GM12874 (cell line): ENCODE results near the gene ECI1.
A peak's percentile ranks its signal among the peaks of the same experiment; 100 is the strongest.

Experiments
- TF ChIP-seq, protein P1 (sequence below): IDR thresholded peaks from 2 replicates; pipeline ENCODE4 v1.5.1; 2011; ENCODE audit warnings: low read depth, mild to moderate bottlenecking, control low read depth, low read length, moderate library complexity; ENCODE audit not compliant: insufficient read depth

The ECI1 gene, protein sequence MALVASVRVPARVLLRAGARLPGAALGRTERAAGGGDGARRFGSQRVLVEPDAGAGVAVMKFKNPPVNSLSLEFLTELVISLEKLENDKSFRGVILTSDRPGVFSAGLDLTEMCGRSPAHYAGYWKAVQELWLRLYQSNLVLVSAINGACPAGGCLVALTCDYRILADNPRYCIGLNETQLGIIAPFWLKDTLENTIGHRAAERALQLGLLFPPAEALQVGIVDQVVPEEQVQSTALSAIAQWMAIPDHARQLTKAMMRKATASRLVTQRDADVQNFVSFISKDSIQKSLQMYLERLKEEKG

DNA sequence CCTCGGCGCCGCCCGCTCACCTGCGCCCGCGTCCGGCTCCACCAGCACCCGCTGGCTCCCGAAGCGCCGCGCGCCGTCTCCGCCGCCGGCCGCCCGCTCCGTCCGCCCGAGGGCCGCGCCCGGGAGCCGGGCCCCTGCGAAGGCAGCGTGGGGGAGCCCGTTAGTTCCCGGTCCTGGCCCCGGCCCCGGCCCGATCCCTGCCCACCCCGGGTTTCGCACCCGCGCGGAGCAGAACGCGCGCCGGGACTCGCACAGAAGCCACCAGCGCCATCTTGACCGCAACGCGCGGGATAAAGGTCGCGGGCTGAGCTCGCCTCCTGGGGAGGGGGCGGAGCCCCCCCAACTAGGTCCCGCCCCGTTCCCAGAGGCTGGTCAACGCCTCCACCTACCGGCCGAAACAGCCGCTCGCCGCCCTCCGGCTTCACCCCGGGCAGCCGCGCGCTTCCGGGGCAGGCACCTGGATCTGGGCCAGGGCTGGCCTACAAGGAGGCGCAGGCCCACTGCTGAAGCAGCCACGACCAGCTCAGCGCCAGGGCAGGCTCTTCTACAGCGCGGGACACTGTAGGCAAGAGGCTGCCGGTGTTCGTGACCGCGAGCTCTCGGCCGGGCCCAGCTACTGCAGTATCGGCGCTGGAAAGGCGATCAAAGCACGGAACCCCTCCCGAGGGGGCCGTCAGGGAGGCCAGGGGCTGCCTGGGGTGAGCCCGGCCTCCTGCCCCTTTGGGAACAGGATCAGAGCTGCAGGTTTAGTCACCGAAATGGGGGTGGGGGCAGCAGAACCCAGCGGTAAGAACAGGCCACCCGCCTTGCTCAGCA lies at the start of gene ECI1:
Gene ECI1 (minus strand): TSS at position 292 of the 816 bp plus-strand sequence. CDS start 21 bp downstream, at position 271.
- TF ChIP-seq, protein P1, sequence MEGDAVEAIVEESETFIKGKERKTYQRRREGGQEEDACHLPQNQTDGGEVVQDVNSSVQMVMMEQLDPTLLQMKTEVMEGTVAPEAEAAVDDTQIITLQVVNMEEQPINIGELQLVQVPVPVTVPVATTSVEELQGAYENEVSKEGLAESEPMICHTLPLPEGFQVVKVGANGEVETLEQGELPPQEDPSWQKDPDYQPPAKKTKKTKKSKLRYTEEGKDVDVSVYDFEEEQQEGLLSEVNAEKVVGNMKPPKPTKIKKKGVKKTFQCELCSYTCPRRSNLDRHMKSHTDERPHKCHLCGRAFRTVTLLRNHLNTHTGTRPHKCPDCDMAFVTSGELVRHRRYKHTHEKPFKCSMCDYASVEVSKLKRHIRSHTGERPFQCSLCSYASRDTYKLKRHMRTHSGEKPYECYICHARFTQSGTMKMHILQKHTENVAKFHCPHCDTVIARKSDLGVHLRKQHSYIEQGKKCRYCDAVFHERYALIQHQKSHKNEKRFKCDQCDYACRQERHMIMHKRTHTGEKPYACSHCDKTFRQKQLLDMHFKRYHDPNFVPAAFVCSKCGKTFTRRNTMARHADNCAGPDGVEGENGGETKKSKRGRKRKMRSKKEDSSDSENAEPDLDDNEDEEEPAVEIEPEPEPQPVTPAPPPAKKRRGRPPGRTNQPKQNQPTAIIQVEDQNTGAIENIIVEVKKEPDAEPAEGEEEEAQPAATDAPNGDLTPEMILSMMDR = peak; percentile 68

DNA sequence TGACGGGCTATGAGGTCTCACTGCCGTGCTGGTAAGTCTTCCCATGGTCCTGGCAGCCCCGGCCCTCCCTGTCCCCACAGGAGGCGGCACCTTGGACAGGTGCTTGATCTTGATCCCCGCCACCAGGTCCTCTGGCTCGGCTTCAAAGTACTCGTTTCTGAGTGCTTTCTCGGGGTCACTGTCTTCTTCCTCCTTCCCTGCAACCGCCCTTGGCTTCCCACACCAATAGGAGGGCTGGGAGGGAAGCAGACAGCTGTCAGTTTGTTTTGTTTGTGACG lies 48.5 kb upstream of the ECI1 start:
- TF ChIP-seq, protein P1 = no peak

DNA sequence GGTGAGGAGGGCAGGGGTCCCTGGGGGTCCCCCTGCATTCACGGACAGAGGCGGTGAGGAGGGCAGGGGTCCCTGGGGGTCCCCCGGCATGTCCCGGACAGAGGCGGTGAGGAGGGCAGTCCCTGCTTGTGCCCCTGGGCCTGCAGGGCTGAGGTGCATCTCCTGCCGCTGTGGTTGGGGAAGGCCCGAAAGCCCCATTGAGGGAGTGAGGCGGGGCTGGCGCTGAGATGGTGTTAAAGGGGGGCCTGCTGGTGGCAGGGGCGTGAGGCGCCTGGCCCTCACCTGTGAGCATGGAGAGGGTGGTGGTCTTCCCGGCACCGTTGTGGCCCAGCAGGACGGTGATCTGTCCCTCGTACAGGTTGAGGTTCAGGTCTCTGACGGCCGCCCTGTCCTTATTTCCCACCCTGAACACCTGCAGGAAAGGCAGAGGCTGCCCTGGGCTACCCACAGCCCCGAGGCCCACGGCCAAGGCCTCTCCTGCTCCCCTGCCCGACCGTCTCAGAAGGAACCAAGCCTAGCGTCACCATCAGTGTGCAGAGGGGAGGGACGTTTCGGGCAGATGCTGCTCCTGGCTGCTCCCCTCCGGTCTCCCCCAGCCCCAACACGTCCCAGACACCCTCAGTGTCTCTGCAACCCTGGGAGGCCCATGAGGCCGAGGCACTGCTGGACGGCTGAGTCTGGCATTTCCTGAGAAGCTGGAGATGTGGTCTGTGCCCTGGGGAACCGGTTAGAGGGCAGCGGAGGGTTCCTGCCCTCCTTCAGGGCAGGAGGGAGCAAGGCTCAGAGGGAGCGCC lies 47.9 kb upstream of the ECI1 start:
- TF ChIP-seq, protein P1 = no peak

DNA sequence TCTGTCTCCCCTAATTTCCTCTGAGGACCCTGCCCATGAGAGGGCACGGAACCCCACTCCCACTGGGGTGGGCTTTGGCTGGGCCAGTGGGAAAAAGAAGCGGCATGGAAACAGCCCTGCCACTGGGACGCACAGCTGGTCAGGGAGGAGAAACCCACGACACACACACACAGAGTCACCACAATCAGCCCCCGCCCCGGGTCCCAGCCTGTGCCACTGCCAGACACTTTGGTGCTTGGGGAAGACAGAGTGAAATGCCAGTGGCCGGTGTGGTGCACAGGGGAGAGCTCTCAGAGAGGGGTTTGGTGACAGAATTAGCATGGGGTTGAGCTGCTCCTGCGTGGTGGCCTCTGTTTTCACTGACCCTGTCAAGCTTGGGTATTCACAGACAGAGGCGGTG lies 47.2 kb upstream of the ECI1 start:
- TF ChIP-seq, protein P1 = no peak

DNA sequence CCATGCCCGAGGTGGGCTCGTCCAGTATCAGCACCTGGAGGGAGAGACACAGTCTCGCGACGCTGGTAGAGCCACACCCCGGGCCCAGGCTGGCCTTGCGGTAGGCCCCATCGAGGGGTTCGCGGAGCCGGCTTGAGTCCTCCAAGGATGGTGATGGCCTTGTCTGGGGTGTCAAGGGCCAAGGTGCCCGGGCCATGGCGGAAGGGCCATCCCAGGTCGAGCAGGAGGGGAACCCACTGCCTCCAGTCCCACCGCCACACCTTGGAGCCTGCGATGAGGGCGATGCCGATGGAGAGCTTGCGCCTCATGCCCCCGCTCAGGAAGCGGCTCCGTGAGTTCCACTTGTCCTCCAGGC lies 46.1 kb upstream of the ECI1 start:
- TF ChIP-seq, protein P1 = no peak

DNA sequence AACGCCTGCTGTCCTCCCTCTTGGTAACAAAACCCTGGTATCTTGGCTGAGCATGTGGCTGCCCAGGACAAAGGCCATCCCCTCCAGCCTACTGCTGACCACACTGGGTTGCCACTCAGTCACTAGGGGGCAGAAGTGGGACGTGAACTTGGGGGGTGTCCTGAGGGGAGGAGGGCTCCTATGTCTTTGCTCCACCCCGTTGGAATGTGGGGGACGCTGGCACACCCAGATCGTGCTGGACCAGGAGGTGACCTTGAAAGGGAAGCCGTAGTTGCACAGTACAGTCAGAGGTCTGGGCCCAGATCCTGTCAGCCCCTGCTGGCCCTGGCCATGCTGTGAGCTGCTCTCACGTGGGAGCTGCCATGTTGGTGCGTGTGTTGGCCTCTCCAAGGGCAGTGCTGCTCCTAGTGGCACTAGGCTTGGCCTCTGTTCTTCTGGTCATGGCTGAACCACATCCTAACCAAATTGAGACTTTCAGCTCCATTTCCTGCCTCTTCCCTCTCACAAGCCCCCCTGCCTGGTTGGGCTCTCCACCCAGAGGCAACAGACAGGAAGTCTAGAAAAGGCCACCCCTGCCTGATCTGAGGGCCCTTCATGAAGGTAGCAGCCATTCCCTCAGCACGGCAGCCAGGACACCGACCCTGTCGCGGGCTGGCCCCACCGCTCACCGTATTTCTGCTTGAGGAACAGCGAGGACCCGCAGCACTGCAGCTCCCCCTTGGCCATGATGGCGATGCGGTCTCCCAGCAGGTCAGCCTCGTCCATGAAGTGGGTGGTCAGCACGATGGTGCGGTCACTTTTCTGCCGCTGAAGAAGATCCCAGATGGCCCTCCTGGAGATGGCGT lies 45.5 kb upstream of the ECI1 start:
- TF ChIP-seq, protein P1 = peak; percentile 58; the same call in 1 of the 2 replicates
